Prostate gland (tissue), 2 donors: Measurements from ENCODE around the gene CCDC90B.

Source experiments
- POLR2AphosphoS5 ChIP-seq: sonication (generic); formaldehyde crosslinking; IDR thresholded peaks from one replicate; pipeline ENCODE4 v1.6.1; 2017; ENCODE audit warnings: antibody characterized with exemption
- TF ChIP-seq, protein P1 (sequence below), 4 experiments: fragments of 200-600 bp in 2 of 4; fragments of 450-650 bp in 2 of 4; sonication (generic) in 2 of 4; IDR thresholded peaks; 1 replicate in 3 of 4; 2 replicates in 1 of 4; pipeline ENCODE4 v1.5.1; 2016 to 2019; ENCODE audit warnings: antibody characterized with exemption in 4 of 4, mild to moderate bottlenecking in 2 of 4, moderate library complexity in 2 of 4

GRCh38 chr11:83335446-83336070 lies 49.4 kb upstream of the CCDC90B start:
- TF ChIP-seq, protein P1, sequence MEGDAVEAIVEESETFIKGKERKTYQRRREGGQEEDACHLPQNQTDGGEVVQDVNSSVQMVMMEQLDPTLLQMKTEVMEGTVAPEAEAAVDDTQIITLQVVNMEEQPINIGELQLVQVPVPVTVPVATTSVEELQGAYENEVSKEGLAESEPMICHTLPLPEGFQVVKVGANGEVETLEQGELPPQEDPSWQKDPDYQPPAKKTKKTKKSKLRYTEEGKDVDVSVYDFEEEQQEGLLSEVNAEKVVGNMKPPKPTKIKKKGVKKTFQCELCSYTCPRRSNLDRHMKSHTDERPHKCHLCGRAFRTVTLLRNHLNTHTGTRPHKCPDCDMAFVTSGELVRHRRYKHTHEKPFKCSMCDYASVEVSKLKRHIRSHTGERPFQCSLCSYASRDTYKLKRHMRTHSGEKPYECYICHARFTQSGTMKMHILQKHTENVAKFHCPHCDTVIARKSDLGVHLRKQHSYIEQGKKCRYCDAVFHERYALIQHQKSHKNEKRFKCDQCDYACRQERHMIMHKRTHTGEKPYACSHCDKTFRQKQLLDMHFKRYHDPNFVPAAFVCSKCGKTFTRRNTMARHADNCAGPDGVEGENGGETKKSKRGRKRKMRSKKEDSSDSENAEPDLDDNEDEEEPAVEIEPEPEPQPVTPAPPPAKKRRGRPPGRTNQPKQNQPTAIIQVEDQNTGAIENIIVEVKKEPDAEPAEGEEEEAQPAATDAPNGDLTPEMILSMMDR (IDR thresholded peaks at IDR 0.05) = no peak
- TF ChIP-seq POLR2AphosphoS5 = no peak
